Hepatocyte (in vitro differentiated cells): ENCODE results near the gene MYO1F. TPM values are rescaled to one million over a fixed set of nuclear protein-coding genes. Genes with fewer than 3 reads are reported as not detected.

ENCODE experiments used
- DNase-seq: peaks from one replicate; pipeline ENCODE4 v3.0.0-alpha.2; 2016; ENCODE audit warnings: low spot score
- H2AFZ ChIP-seq: fragments of 200-600 bp; sonication (generic); 2 replicates; pipeline ENCODE4 v1.6.0; 2016; ENCODE audit warnings: antibody characterized with exemption, mild to moderate bottlenecking
- H3K27ac ChIP-seq: fragments of 200-600 bp; sonication (generic); 2 replicates; pipeline ENCODE4 v1.5.1; 2016; ENCODE audit warnings: mild to moderate bottlenecking
- H3K27me3 ChIP-seq: fragments of 200-600 bp; sonication (generic); 2 replicates; pipeline ENCODE4 v1.6.1; 2016
- H3K36me3 ChIP-seq: fragments of 200-600 bp; sonication (generic); replicated peaks from 2 replicates; pipeline ENCODE4 v1.5.1; 2016; ENCODE audit warnings: low read depth; ENCODE audit not compliant: insufficient read depth
- H3K4me1 ChIP-seq: fragments of 200-600 bp; sonication (generic); 2 replicates; pipeline ENCODE4 v1.5.1; 2016; ENCODE audit warnings: mild to moderate bottlenecking, moderate library complexity; ENCODE audit not compliant: insufficient read depth
- H3K4me2 ChIP-seq: fragments of 200-600 bp; sonication (generic); 2 replicates; pipeline ENCODE4 v1.6.0; 2016
- H3K4me3 ChIP-seq: fragments of 200-600 bp; sonication (generic); 2 replicates; pipeline ENCODE4 v1.5.1; 2016; ENCODE audit warnings: mild to moderate bottlenecking
- H3K79me2 ChIP-seq: fragments of 200-600 bp; sonication (generic); 2 replicates; pipeline ENCODE4 v1.6.0; 2017; ENCODE audit warnings: mild to moderate bottlenecking
- H3K9me2 ChIP-seq: fragments of 200-600 bp; sonication (generic); replicated peaks from 2 replicates; pipeline ENCODE4 v1.6.0; 2017; ENCODE audit warnings: mild to moderate bottlenecking; ENCODE audit not compliant: insufficient read depth
- H3K9me3 ChIP-seq: fragments of 200-600 bp; sonication (generic); 2 replicates; pipeline ENCODE4 v1.5.1; 2016; ENCODE audit warnings: low read depth, mild to moderate bottlenecking
- H4K20me1 ChIP-seq: fragments of 200-600 bp; sonication (generic); 2 replicates; pipeline ENCODE4 v1.6.0; 2016; ENCODE audit warnings: mild to moderate bottlenecking; ENCODE audit not compliant: insufficient read depth, poor library complexity, severe bottlenecking
- EZH2 ChIP-seq: fragments of 200-600 bp; sonication (generic); IDR thresholded peaks from 2 replicates; pipeline ENCODE4 v1.6.1; 2016; ENCODE audit warnings: antibody characterized with exemption, mild to moderate bottlenecking, borderline replicate concordance
- EZH2phosphoT487 ChIP-seq: fragments of 200-600 bp; sonication (generic); IDR thresholded peaks from one replicate; pipeline ENCODE4 v1.6.1; 2018; ENCODE audit warnings: antibody characterized with exemption, mild to moderate bottlenecking, low read depth, moderate library complexity; ENCODE audit not compliant: unreplicated experiment, severe bottlenecking
- WGBS: methylation state at CpG from one replicate; pipeline ENCODE4 v1.1.6; 2016; ENCODE audit warnings: low lambda C conversion rate; ENCODE audit errors: missing lambda C conversion rate; 5-methylcytosine and 5-hydroxymethylcytosine counted together
- polyA plus RNA-seq: library from polyadenylated mRNA; unstranded; fragments of >200 nt; fragmentation: Nextera tagmentation; extraction: Ambion mirVana; gene quantifications from 2 replicates; pipeline ENCODE4 v1.2.1, GENCODE V29; 2016
- total RNA-seq: library from RNA; depleted of rRNA; stranded (reverse); fragments of >200 nt; gene quantifications from 2 replicates; pipeline ENCODE4 v1.2.3, GENCODE V29; 2014
- TF ChIP-seq, protein P1 (sequence below): fragments of 200-600 bp; sonication (generic); IDR thresholded peaks from 2 replicates; pipeline ENCODE4 v1.5.1; 2016; ENCODE audit warnings: antibody characterized with exemption, mild to moderate bottlenecking; ENCODE audit not compliant: poor library complexity

Gene MYO1F
- total and polyA plus RNA-seq, 2 experiments from 2014 or later: 0.13 to 1.0 TPM

DNA sequence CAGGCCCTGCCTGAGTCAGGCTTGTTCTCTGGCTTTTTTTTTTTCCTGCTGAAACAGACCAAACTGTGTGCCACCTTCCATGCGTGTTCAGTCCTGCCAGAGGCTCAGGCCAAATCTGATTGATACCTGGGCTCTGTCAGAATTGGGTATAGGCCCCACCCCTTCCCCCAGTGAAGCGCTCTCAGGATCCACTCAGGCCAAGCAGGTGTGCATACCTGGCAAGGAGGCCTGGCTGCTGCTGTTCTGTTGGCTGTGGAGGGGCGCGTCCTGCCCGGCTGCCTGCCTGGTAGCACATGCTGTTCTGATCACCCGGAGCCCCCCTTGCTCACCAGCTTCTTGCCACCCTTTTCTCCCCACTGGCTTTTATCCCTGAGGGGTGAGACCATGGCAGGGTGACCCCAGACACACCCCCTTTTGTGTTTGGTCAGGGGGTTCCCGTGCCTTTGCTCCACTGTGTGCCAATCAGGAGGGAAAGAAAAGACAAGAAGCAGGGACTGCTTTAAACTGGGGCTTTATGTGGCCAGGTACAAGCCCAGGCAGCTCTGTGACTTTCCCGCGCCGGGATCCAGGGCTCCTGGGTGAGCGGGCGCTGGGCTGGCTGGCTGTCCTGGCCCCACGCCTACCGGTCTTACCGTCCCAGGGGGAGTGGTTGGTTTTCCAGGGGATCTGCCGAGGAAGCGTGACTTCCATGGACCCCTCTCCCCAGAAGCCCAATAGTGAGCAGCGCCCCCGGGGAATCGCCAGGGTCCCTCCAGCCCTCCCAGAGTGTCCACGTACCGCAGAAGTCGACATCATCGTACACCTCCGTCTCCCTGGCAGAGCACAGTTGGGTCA, 87.5 kb downstream of the MYO1F start:
- H3K4me2 ChIP-seq: no peak overlapping the region
- peaks cover 4% of the 10 kb centered on the region for H3K79me2 ChIP-seq
- no peaks in the 10 kb centered on the region for H3K4me1 ChIP-seq
- WGBS: 91% methylated on average over 14 of the region's 25 CpGs
- no peak for DNase-seq
- no peaks in the 10 kb centered on the region for H3K9me3 ChIP-seq
- H3K4me3 ChIP-seq: no peak overlapping the region
- peaks cover 17% of the 10 kb centered on the region for H4K20me1 ChIP-seq
- H3K9me2 ChIP-seq: no peaks in the 10 kb centered on the region
- no peak for TF ChIP-seq EZH2phosphoT487
- TF ChIP-seq, protein P1, sequence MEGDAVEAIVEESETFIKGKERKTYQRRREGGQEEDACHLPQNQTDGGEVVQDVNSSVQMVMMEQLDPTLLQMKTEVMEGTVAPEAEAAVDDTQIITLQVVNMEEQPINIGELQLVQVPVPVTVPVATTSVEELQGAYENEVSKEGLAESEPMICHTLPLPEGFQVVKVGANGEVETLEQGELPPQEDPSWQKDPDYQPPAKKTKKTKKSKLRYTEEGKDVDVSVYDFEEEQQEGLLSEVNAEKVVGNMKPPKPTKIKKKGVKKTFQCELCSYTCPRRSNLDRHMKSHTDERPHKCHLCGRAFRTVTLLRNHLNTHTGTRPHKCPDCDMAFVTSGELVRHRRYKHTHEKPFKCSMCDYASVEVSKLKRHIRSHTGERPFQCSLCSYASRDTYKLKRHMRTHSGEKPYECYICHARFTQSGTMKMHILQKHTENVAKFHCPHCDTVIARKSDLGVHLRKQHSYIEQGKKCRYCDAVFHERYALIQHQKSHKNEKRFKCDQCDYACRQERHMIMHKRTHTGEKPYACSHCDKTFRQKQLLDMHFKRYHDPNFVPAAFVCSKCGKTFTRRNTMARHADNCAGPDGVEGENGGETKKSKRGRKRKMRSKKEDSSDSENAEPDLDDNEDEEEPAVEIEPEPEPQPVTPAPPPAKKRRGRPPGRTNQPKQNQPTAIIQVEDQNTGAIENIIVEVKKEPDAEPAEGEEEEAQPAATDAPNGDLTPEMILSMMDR: no peak
- TF ChIP-seq EZH2: no peak
- no peaks in the 10 kb centered on the region for H3K27me3 ChIP-seq
- no peak overlapping the region for H3K27ac ChIP-seq
- no peaks in the 10 kb centered on the region for H3K36me3 ChIP-seq
- H2AFZ ChIP-seq: no peak overlapping the region

DNA sequence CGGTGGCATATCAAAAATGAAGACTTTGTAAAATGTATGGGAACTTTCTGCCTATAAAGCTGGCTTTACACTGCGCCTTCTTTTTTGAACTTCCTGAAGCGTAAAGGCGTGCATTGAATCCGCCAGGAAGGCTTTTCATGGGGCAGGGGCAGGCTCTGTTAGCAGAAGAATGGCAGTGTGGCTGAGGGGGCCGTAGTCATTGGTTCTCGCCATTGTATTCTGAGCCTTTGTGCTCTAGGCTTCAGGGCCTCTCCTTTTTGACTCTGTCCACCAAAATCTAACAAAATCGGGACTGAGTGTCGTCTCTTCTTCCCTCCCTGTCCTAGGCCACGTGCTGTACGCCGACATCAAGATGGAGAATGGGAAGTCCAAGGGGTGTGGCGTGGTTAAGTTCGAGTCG, 88.9 kb downstream of the MYO1F start:
- 88% methylated on average over 15 of the region's 15 CpGs for WGBS
- Histone ChIP-seq H3K9me2 (no peaks in the 10 kb centered on the region), H3K9me3 (no peaks in the 10 kb centered on the region), H4K20me1 (peaks cover 20% of the 10 kb centered on the region), H3K79me2 (peaks cover 9% of the 10 kb centered on the region), H3K4me2 (no peak overlapping the region), H3K4me1 (no peaks in the 10 kb centered on the region), H3K27me3 (no peaks in the 10 kb centered on the region), H3K36me3 (no peaks in the 10 kb centered on the region), H2AFZ (no peak overlapping the region), H3K27ac (no peak overlapping the region), H3K4me3 (no peak overlapping the region)
- TF ChIP-seq, protein P1: no peak
- TF ChIP-seq EZH2phosphoT487: no peak
- TF ChIP-seq EZH2: no peak
- DNase-seq: no peak

DNA sequence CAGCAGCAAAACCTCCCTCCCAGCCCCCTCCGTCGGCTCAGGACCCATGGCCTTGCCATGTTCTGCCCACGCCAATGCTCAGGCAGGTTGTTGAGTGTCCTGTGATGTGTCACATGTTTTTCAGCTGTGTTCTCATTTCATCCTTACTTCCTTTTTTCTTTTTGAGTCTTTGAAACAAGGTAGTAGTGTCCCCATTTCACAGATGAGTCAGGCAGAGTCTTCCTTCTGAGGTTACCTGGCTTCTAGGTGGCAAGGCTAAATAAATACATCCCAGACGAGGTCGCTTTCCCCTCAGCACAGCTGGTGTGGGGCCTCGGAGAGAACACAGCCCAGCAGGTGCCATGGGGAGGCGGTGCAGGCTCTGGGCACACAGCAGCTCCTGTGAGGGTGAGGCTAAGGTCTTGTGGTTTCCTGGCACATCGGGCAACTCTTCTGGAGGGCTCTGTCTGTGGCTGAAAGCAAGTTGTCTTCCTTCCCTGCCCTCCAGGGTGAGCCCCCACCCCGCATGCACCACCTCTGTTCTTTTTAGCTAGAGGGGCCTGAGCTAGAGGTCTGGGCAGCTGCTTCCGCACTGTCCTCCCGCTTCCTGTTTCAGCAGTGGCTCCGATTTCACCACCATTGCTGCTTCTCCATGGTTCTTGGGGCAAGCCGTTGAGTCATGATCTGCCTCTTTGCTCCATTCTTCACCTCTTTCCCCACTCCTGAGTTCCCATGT, 89.9 kb downstream of the MYO1F start:
- 94% methylated on average over 13 of the region's 13 CpGs for WGBS
- Histone ChIP-seq H3K4me2 (no peak overlapping the region), H3K79me2 (peaks cover 19% of the 10 kb centered on the region), H3K4me1 (no peaks in the 10 kb centered on the region), H3K9me3 (no peaks in the 10 kb centered on the region), H3K27me3 (no peaks in the 10 kb centered on the region), H3K4me3 (no peak overlapping the region), H4K20me1 (peaks cover 31% of the 10 kb centered on the region), H3K9me2 (no peaks in the 10 kb centered on the region), H3K27ac (no peak overlapping the region), H3K36me3 (no peaks in the 10 kb centered on the region), H2AFZ (no peak overlapping the region)
- DNase-seq: no peak
- TF ChIP-seq, protein P1: no peak
- no peak for TF ChIP-seq EZH2
- TF ChIP-seq EZH2phosphoT487: no peak
